ENCODE measurements around the gene YIPF4. TPM values are rescaled to one million over a fixed set of nuclear protein-coding genes. Genes with fewer than 3 reads are reported as not detected.
A peak's percentile ranks its signal among the peaks of the same experiment; 100 is the strongest.
"Not testable (repeated sequence)": the region's sequence is repeated elsewhere in the genome, so short reads cannot be mapped to it uniquely, and the experiment has no call there.

YIPF4 gene
- total RNA-seq, 1 experiment from 2014 or later = 57.0 TPM

DNA sequence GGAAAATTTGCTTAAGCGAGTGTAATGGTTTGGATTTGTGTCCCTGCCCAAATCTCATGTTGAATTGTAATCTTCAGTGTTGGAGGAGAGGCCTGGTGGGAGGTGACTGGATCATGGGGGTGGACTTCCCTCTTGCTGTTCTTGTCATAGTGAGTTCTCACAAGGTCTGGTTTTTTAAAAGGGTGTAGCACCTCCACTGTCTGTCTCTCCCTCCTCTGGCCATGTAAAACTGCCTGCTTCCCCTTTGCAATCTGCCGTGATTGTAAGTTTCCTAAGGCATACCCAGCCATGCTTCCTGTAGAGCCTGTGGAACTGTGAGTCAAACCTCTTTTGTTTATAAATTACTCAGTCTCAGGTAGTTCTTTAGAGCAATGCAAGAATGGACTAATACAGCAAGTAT lies 6.6 kb downstream of the YIPF4 start:
- Mint-ChIP-seq H3K36me3 (ENCODE audit: insufficient read depth, unreplicated experiment) (peaks cover 13% of the 10 kb centered on the region), H3K9me3 (ENCODE audit: low read depth, unreplicated experiment) (no peaks in the 10 kb centered on the region), H3K4me3 (ENCODE audit: low read depth, unreplicated experiment) (peak overlapping the region; percentile 1), H3K27ac (ENCODE audit: unreplicated experiment) (peak overlapping the region; percentile 12), H3K4me1 (ENCODE audit: low read depth, unreplicated experiment) (peaks cover 30% of the 10 kb centered on the region), H3K27me3 (ENCODE audit: unreplicated experiment) (no peaks in the 10 kb centered on the region)
- no peak for DNase-seq
- TF ChIP-seq, protein P1, sequence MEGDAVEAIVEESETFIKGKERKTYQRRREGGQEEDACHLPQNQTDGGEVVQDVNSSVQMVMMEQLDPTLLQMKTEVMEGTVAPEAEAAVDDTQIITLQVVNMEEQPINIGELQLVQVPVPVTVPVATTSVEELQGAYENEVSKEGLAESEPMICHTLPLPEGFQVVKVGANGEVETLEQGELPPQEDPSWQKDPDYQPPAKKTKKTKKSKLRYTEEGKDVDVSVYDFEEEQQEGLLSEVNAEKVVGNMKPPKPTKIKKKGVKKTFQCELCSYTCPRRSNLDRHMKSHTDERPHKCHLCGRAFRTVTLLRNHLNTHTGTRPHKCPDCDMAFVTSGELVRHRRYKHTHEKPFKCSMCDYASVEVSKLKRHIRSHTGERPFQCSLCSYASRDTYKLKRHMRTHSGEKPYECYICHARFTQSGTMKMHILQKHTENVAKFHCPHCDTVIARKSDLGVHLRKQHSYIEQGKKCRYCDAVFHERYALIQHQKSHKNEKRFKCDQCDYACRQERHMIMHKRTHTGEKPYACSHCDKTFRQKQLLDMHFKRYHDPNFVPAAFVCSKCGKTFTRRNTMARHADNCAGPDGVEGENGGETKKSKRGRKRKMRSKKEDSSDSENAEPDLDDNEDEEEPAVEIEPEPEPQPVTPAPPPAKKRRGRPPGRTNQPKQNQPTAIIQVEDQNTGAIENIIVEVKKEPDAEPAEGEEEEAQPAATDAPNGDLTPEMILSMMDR (IDR thresholded peaks at IDR 0.05; ENCODE audit: unreplicated experiment) = no peak
- CTCF ChIA-PET = no interaction called here
- no TSS peak for BruUV-seq (replicated peaks)
- intact Hi-C loops (cut with micrococcal nuclease; ENCODE audit: unreplicated experiment) = no loop called here

DNA sequence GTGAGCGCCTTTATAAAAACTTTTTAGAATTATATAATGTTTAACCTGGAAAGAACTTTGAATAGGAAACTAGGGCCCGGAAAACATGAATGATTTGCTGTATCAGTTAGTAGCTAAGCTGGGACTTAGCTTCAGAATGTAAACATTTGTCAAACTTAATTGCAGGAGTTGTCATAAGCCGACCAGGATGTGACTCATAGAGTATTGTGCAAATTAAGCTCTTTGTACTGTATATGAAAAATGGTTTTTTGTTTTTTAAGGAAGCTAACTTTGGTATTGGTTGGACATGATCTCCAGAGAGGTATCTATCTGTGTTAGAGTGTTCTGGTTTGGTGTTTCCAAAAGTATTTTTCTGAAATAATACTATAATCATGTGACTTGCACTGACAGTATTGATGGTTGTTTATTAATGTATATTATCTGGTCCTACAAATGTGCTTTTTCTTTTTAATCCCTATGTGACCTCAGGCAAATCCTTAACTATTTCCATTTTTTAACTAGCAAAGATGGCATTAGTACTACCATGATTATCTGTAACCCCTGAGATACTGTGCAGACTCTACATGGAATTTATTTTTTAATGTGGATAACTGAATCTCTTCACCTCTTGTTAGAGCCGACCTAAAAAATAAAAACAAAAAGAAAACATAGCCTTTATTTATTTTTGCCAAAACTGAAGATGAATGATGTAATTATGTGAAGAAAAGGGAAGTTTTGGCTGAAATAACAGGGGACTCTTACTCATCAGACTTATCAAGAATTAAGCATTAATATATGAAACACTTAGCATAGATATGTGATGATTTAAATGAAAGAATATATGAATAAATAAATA lies 11.7 kb downstream of the YIPF4 start:
- Mint-ChIP-seq H3K9me3 (ENCODE audit: low read depth, unreplicated experiment) (no peaks in the 10 kb centered on the region), H3K4me3 (ENCODE audit: low read depth, unreplicated experiment) (no peak overlapping the region), H3K27me3 (ENCODE audit: unreplicated experiment) (no peaks in the 10 kb centered on the region), H3K36me3 (ENCODE audit: insufficient read depth, unreplicated experiment) (peaks cover 11% of the 10 kb centered on the region), H3K27ac (ENCODE audit: unreplicated experiment) (peak overlapping the region; percentile 77), H3K4me1 (ENCODE audit: low read depth, unreplicated experiment) (peaks cover 18% of the 10 kb centered on the region)
- no TSS peak for BruUV-seq (replicated peaks)
- CTCF ChIA-PET = no interaction called here
- peak; percentile 13 for DNase-seq
- TF ChIP-seq, protein P1 (IDR thresholded peaks at IDR 0.05; ENCODE audit: unreplicated experiment) = no peak
- intact Hi-C loops (cut with micrococcal nuclease; ENCODE audit: unreplicated experiment) = no loop called here

DNA sequence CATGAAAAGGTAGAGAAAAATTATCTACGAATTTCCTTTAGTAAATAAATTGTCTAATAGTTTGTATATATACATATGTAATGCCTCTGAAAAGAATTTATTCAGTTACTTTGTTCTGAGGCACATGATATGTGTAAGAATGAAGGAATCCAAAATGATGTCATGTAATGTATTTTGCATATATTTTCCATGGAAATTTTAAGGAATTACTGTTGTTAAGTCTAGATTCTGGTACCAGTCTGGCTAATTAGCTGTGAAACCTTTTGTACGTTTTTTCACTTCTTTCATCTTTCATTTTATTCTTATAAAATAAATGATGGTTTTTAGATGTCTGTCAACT lies 12.3 kb downstream of the YIPF4 start:
- H3K27ac Mint-ChIP-seq (ENCODE audit: unreplicated experiment) = peak overlapping the region; percentile 77
- intact Hi-C loops (cut with micrococcal nuclease; ENCODE audit: unreplicated experiment) = no loop called here
- H3K4me1 Mint-ChIP-seq (ENCODE audit: low read depth, unreplicated experiment) = peaks cover 12% of the 10 kb centered on the region
- CTCF ChIA-PET = no interaction called here
- TF ChIP-seq, protein P1 (IDR thresholded peaks at IDR 0.05; ENCODE audit: unreplicated experiment) = no peak
- peaks cover 11% of the 10 kb centered on the region for H3K36me3 Mint-ChIP-seq (ENCODE audit: insufficient read depth, unreplicated experiment)
- H3K4me3 Mint-ChIP-seq (ENCODE audit: low read depth, unreplicated experiment) = no peak overlapping the region
- H3K27me3 Mint-ChIP-seq (ENCODE audit: unreplicated experiment) = no peaks in the 10 kb centered on the region
- no TSS peak for BruUV-seq (replicated peaks)
- DNase-seq = no peak
- H3K9me3 Mint-ChIP-seq (ENCODE audit: low read depth, unreplicated experiment) = no peaks in the 10 kb centered on the region

DNA sequence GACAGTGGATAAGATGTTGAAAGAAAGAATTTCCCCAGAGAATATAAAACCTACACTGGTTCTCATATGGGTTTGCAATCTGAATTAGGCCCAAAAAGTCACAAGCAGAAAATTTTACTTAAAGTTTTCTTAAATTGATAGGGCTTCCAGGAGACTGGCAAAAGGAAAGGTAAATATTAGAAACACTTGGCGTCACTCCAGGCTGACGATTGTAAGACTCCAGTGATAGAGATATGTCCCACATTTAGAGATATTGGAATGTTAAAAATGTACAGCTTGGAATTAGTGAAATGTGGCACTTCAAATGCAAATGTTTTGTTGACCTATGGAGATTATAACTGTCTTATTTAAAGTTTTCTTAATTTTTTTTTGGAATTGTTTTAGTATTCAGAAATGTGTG lies 14.0 kb downstream of the YIPF4 start:
- Mint-ChIP-seq H3K27me3 (ENCODE audit: unreplicated experiment) (no peaks in the 10 kb centered on the region), H3K36me3 (ENCODE audit: insufficient read depth, unreplicated experiment) (peaks cover 11% of the 10 kb centered on the region), H3K9me3 (ENCODE audit: low read depth, unreplicated experiment) (no peaks in the 10 kb centered on the region), H3K4me3 (ENCODE audit: low read depth, unreplicated experiment) (no peak overlapping the region), H3K4me1 (ENCODE audit: low read depth, unreplicated experiment) (peaks cover 8% of the 10 kb centered on the region), H3K27ac (ENCODE audit: unreplicated experiment) (no peak overlapping the region)
- TF ChIP-seq, protein P1 (IDR thresholded peaks at IDR 0.05; ENCODE audit: unreplicated experiment) = no peak
- CTCF ChIA-PET = no interaction called here
- no TSS peak for BruUV-seq (replicated peaks)
- peak; percentile 10 for DNase-seq
- intact Hi-C loops (cut with micrococcal nuclease; ENCODE audit: unreplicated experiment) = no loop called here

DNA sequence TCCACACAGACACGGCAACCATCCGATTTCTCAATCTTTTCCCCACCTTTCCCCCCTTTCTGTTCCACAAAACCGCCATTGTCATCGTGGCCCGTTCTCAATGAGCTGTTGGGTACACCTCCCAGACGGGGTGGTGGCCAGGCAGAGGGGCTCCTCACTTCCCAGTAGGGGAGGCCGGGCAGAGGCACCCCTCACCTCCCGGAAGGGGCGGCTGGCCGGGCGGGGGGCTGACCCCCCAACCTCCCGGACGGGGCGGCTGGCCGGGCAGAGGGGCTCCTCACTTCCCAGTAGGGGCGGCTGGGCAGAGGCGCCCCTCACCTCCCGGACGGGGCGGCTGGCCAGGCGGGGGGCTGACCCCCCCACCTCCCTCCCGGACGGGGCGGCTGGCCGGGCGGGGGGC lies 15.8 kb downstream of the YIPF4 start:
- H3K4me1 Mint-ChIP-seq (ENCODE audit: low read depth, unreplicated experiment); BruUV-seq (replicated peaks); DNase-seq; H3K4me3 Mint-ChIP-seq (ENCODE audit: low read depth, unreplicated experiment); H3K27ac Mint-ChIP-seq (ENCODE audit: unreplicated experiment); H3K27me3 Mint-ChIP-seq (ENCODE audit: unreplicated experiment); H3K9me3 Mint-ChIP-seq (ENCODE audit: low read depth, unreplicated experiment); intact Hi-C loops (cut with micrococcal nuclease; ENCODE audit: unreplicated experiment); CTCF ChIA-PET: not testable (repeated sequence)
- H3K36me3 Mint-ChIP-seq (ENCODE audit: insufficient read depth, unreplicated experiment) = peaks cover 15% of the 10 kb centered on the region

DNA sequence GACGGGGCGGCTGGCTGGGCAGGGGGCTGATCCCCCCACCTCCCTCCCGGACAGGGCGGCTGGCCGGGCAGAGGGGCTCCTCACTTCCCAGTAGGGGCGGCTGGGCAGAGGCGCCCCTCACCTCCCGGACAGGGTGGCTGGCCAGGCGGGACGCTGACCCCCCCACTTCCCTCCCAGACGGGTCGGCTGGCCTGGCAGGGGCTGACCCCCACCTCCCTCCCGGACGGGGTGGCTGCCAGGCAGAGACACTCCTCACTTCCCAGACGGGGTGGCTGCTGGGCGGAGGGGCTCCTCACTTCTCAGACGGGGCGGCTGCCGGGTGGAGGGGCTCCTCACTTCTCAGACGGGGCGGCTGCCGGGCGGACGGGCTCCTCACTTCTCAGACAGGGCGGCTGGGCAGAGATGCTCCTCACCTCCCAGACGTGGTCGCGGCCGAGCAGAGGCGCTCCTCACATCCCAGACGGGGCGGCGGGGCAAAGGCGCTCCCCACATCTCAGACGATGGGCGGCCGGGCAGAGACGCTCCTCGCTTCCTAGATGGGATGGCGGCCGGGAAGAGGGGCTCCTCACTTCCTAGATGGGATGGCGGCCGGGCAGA lies 16.4 kb downstream of the YIPF4 start:
- BruUV-seq (replicated peaks); H3K27me3 Mint-ChIP-seq (ENCODE audit: unreplicated experiment); H3K4me1 Mint-ChIP-seq (ENCODE audit: low read depth, unreplicated experiment); H3K27ac Mint-ChIP-seq (ENCODE audit: unreplicated experiment); intact Hi-C loops (cut with micrococcal nuclease; ENCODE audit: unreplicated experiment); H3K4me3 Mint-ChIP-seq (ENCODE audit: low read depth, unreplicated experiment); DNase-seq; CTCF ChIA-PET; H3K9me3 Mint-ChIP-seq (ENCODE audit: low read depth, unreplicated experiment): not testable (repeated sequence)
- H3K36me3 Mint-ChIP-seq (ENCODE audit: insufficient read depth, unreplicated experiment) = peaks cover 19% of the 10 kb centered on the region

Measured in Calu3 (cell line).